ENCODE data around the gene BABAM2. TPM values are rescaled to one million over a fixed set of nuclear protein-coding genes. Genes with fewer than 3 reads are reported as not detected.

Gene BABAM2
- total RNA-seq, 1 experiment from 2014 or later: 46.1 TPM

GRCh38 chr2:28366149-28366495, 475.6 kb downstream of the BABAM2 start:
- Histone ChIP-seq H3K27ac (peak overlapping the region; percentile 90), H3K36me3 (ENCODE audit: low read depth) (no peaks in the 10 kb centered on the region), H3K9me2 (ENCODE audit: insufficient read depth) (no peaks in the 10 kb centered on the region), H2AFZ (no peak overlapping the region), H3K79me2 (ENCODE audit: low read depth) (no peaks in the 10 kb centered on the region), H3K4me3 (no peak overlapping the region), H3K27me3 (ENCODE audit: insufficient read depth, low read depth) (no peaks in the 10 kb centered on the region), H3K9me3 (ENCODE audit: insufficient read depth, low read depth) (no peaks in the 10 kb centered on the region), H3F3A (ENCODE audit: insufficient read depth, low read depth) (peaks cover 46% of the 10 kb centered on the region), H3K4me1 (replicated peaks; ENCODE audit: insufficient read depth) (peaks cover 76% of the 10 kb centered on the region), H3K4me2 (peak overlapping the region; percentile 72), H4K20me1 (ENCODE audit: insufficient read depth) (no peaks in the 10 kb centered on the region)
- no peak for DNase-seq
- intact Hi-C loops (cut with micrococcal nuclease; ENCODE audit: unreplicated experiment): no loop called here
- TF ChIP-seq EZH2 (IDR thresholded peaks at IDR 0.05; ENCODE audit: low read depth): no peak
- TF ChIP-seq CTCF (conservative IDR thresholded peaks at IDR 0.05): no peak
- ChIA-PET CTCF (no interaction called here), POLR2A (ENCODE audit: unreplicated experiment) (no interaction called here)
- BruUV-seq (replicated peaks): no TSS peak

- BruUV-seq (replicated peaks): no TSS peak
- intact Hi-C loops (cut with micrococcal nuclease; ENCODE audit: unreplicated experiment): no loop called here
- peaks cover 72% of the 10 kb centered on the region for H3K4me1 ChIP-seq (replicated peaks; ENCODE audit: insufficient read depth)
- POLR2A ChIA-PET (ENCODE audit: unreplicated experiment): interaction anchor here (0.6 kb wide), 1 partner anchor 568 kb away, joined by 4 read pairs; no protein-coding TSS in a partner anchor
- peak; percentile 63 to 96 for DNase-seq
- TF ChIP-seq CTCF (conservative IDR thresholded peaks at IDR 0.05) (no peak), EZH2 (IDR thresholded peaks at IDR 0.05; ENCODE audit: low read depth) (no peak)
- no peak overlapping the region for H2AFZ ChIP-seq
- peaks cover 47% of the 10 kb centered on the region for H3F3A ChIP-seq (ENCODE audit: insufficient read depth, low read depth)
- no peaks in the 10 kb centered on the region for H3K27me3 ChIP-seq (ENCODE audit: insufficient read depth, low read depth)
- CTCF ChIA-PET: no interaction called here
- peak overlapping the region; percentile 30; the same call in 1 of the 2 replicates for H3K4me3 ChIP-seq
- H3K27ac ChIP-seq: peak overlapping the region; percentile 90
- no peaks in the 10 kb centered on the region for H3K36me3 ChIP-seq (ENCODE audit: low read depth)
- H4K20me1 ChIP-seq (ENCODE audit: insufficient read depth): no peaks in the 10 kb centered on the region
- peak overlapping the region; percentile 72 for H3K4me2 ChIP-seq
- no peaks in the 10 kb centered on the region for H3K9me3 ChIP-seq (ENCODE audit: insufficient read depth, low read depth)
- no peaks in the 10 kb centered on the region for H3K9me2 ChIP-seq (ENCODE audit: insufficient read depth)
- H3K79me2 ChIP-seq (ENCODE audit: low read depth): no peaks in the 10 kb centered on the region
Observed at GRCh38 chr2:28366496-28367282, 476.2 kb downstream of the BABAM2 start.

GRCh38 chr2:28367667-28368356, 477.3 kb downstream of the BABAM2 start:
- Histone ChIP-seq H3K79me2 (ENCODE audit: low read depth) (no peaks in the 10 kb centered on the region), H3K4me3 (no peak overlapping the region), H3K4me1 (replicated peaks; ENCODE audit: insufficient read depth) (peaks cover 69% of the 10 kb centered on the region), H3F3A (ENCODE audit: insufficient read depth, low read depth) (peaks cover 47% of the 10 kb centered on the region), H4K20me1 (ENCODE audit: insufficient read depth) (no peaks in the 10 kb centered on the region), H3K36me3 (ENCODE audit: low read depth) (no peaks in the 10 kb centered on the region), H3K9me2 (ENCODE audit: insufficient read depth) (no peaks in the 10 kb centered on the region), H3K4me2 (peak overlapping the region; percentile 72), H2AFZ (no peak overlapping the region), H3K27ac (peak overlapping the region; percentile 90), H3K9me3 (ENCODE audit: insufficient read depth, low read depth) (no peaks in the 10 kb centered on the region), H3K27me3 (ENCODE audit: insufficient read depth, low read depth) (no peaks in the 10 kb centered on the region)
- CTCF ChIA-PET: no interaction called here
- no peak for DNase-seq
- POLR2A ChIA-PET (ENCODE audit: unreplicated experiment): no interaction called here
- TF ChIP-seq CTCF (conservative IDR thresholded peaks at IDR 0.05) (no peak), EZH2 (IDR thresholded peaks at IDR 0.05; ENCODE audit: low read depth) (no peak)
- no TSS peak for BruUV-seq (replicated peaks)
- intact Hi-C loops (cut with micrococcal nuclease; ENCODE audit: unreplicated experiment): no loop called here
